Mesendoderm (in vitro differentiated cells): Measurements from ENCODE around the gene TTLL7. TPM values are rescaled to one million over a fixed set of nuclear protein-coding genes. Genes with fewer than 3 reads are reported as not detected.

ENCODE experiments used
- DNase-seq: peaks from one replicate; pipeline ENCODE4 v3.0.0; 2013
- H2AK5ac ChIP-seq: 2 replicates; pipeline ENCODE4 v1.6.1; 2013; ENCODE audit warnings: low read length, inconsistent platforms
- H2BK120ac ChIP-seq: 2 replicates; pipeline ENCODE4 v1.6.1; 2013; ENCODE audit warnings: low read depth, mild to moderate bottlenecking, low read length, moderate library complexity, mixed read lengths
- H2BK15ac ChIP-seq: replicated peaks from 2 replicates; pipeline ENCODE4 v1.6.1; 2013; ENCODE audit warnings: low read depth, mild to moderate bottlenecking, moderate library complexity
- H2BK5ac ChIP-seq: 2 replicates; pipeline ENCODE4 v1.6.1; 2013; ENCODE audit warnings: low read length, inconsistent platforms
- H3K18ac ChIP-seq: 2 replicates; pipeline ENCODE4 v1.6.1; 2013; ENCODE audit warnings: mild to moderate bottlenecking, low read length, mixed read lengths
- H3K23ac ChIP-seq: one replicate; pipeline ENCODE4 v1.6.1; 2013; ENCODE audit warnings: low read length
- H3K27ac ChIP-seq: 2 replicates; pipeline ENCODE4 v1.5.1; 2013; ENCODE audit warnings: low read depth, mild to moderate bottlenecking, inconsistent platforms, low read length, moderate library complexity
- H3K27me3 ChIP-seq: 2 replicates; pipeline ENCODE4 v1.6.1; 2013; ENCODE audit warnings: low read length, control low read depth, mild to moderate bottlenecking, inconsistent platforms; ENCODE audit not compliant: insufficient read depth, poor library complexity
- H3K36me3 ChIP-seq: 2 replicates; pipeline ENCODE4 v1.6.1; 2013; ENCODE audit warnings: low read length, inconsistent platforms; ENCODE audit not compliant: control insufficient read depth, insufficient read depth
- H3K4ac ChIP-seq: one replicate; pipeline ENCODE4 v1.6.1; 2013; ENCODE audit warnings: low read depth, mild to moderate bottlenecking, low read length, moderate library complexity
- H3K4me1 ChIP-seq: 2 replicates; pipeline ENCODE4 v1.6.1; 2013; ENCODE audit warnings: low read depth, low read length, inconsistent platforms; ENCODE audit not compliant: control insufficient read depth
- H3K4me2 ChIP-seq: 2 replicates; pipeline ENCODE4 v1.6.1; 2013; ENCODE audit warnings: low read length
- H3K4me3 ChIP-seq: 2 replicates; pipeline ENCODE4 v1.5.1; 2013; ENCODE audit warnings: mild to moderate bottlenecking, low read length
- H3K56ac ChIP-seq: one replicate; pipeline ENCODE4 v1.6.1; 2013; ENCODE audit warnings: low read length
- H3K79me1 ChIP-seq: 2 replicates; pipeline ENCODE4 v1.6.1; 2013; ENCODE audit warnings: low read length, inconsistent platforms
- H3K79me2 ChIP-seq: 2 replicates; pipeline ENCODE4 v1.6.1; 2013; ENCODE audit warnings: mild to moderate bottlenecking, low read length; ENCODE audit not compliant: control insufficient read depth, insufficient read depth
- H3K9ac ChIP-seq: 2 replicates; pipeline ENCODE4 v1.6.1; 2013; ENCODE audit warnings: low read length, inconsistent platforms
- H4K5ac ChIP-seq: one replicate; pipeline ENCODE4 v1.6.1; 2013; ENCODE audit warnings: low read length
- H4K8ac ChIP-seq: one replicate; pipeline ENCODE4 v1.6.1; 2013; ENCODE audit warnings: low read depth, mild to moderate bottlenecking, control low read depth, low read length, moderate library complexity
- WGBS: extraction: QIAGEN DNeasy Blood & Tissue Kit; methylation state at CpG from one replicate; pipeline ENCODE4 v1.1.7; 2013; ENCODE audit warnings: low lambda C conversion rate, missing lambda C conversion rate; ENCODE audit not compliant: insufficient coverage; ENCODE audit errors: extremely low coverage; 5-methylcytosine and 5-hydroxymethylcytosine counted together
- polyA plus RNA-seq, 2 experiments: library from polyadenylated mRNA; stranded (reverse); fragments of 200-250 nt; gene quantifications; one replicate each; pipeline ENCODE4 v1.2.3, GENCODE V29; 2013

The TTLL7 gene, protein sequence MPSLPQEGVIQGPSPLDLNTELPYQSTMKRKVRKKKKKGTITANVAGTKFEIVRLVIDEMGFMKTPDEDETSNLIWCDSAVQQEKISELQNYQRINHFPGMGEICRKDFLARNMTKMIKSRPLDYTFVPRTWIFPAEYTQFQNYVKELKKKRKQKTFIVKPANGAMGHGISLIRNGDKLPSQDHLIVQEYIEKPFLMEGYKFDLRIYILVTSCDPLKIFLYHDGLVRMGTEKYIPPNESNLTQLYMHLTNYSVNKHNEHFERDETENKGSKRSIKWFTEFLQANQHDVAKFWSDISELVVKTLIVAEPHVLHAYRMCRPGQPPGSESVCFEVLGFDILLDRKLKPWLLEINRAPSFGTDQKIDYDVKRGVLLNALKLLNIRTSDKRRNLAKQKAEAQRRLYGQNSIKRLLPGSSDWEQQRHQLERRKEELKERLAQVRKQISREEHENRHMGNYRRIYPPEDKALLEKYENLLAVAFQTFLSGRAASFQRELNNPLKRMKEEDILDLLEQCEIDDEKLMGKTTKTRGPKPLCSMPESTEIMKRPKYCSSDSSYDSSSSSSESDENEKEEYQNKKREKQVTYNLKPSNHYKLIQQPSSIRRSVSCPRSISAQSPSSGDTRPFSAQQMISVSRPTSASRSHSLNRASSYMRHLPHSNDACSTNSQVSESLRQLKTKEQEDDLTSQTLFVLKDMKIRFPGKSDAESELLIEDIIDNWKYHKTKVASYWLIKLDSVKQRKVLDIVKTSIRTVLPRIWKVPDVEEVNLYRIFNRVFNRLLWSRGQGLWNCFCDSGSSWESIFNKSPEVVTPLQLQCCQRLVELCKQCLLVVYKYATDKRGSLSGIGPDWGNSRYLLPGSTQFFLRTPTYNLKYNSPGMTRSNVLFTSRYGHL
- polyA plus RNA-seq (2013, experiment 1 of 2), result 3.7 TPM
- polyA plus RNA-seq (2013, experiment 2 of 2), result 3.2 TPM

DNA sequence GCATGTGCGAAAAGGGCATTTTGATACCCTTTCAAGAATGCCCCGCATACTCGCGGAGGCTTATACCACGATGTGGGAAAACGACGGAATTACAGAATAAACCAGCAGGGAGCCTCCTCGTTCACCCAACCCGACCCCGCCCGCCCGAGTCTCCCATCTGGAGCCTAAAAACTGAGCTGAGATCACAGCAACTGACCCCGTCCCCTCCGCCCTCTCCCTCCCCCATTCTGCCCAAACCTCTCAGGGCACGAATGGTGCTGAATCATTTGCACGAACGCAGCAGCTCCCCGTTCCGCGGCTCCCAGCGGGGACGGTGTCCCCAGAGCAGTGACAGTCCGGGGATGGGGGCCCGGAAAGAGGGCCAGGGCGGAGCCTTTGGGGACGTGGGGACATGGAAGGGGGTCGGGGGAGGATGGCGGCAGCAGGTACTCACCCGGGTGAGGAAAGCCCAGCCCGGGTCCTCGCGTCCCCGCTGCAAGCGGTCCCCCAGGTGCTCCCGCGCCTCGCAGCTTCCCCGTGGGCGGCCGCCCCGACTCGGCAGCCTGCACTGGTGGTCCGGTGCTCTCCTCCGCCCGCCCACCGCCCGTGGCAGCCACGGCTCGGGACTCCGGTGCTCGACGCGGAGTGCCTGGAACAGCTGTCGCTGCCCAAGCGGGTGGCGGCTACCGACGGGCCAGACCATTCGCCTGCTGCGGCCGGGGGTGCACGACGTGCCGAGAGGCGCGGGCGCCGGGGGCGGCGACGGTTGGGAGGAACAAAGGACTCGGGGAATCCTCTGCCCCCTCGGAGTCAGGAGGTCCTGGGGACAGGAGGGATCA lies at the start of gene TTLL7:
TTLL7 (minus strand) TSS at position 635 of the 818 bp plus-strand sequence. CDS start 46,921 bp downstream, outside the sequence.
- H3K18ac ChIP-seq, result peak within 1 kb of the TSS; percentile 93

DNA sequence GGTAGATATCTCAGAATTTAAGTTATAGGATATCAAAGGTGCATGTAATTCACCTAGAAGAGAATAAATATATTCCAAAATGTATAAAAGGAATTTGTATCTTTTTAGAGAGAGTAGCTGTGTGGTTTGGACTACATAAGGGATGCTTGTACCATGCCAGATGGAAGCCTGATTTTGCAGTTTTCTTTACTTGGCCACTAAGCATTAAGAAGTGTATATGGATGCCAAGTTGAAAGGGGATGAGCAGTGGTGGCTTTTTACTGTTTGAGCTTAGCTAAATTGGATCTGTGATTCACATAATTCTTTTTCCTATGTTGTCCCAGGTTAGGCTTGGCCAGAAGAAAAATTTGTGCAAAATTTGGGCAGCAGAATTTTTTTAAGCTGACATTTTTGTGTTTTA lies 43.5 kb upstream of the TTLL7 start:
- no peak overlapping the region for H3K23ac ChIP-seq
- H3K4me2 ChIP-seq, result no peak overlapping the region
- H3K4me3 ChIP-seq, result no peak overlapping the region
- H3K4ac ChIP-seq, result no peak overlapping the region
- no peak overlapping the region for H3K56ac ChIP-seq
- no peak overlapping the region for H3K27ac ChIP-seq
- no peak overlapping the region for H2BK15ac ChIP-seq
- H2BK120ac ChIP-seq, result no peak overlapping the region
- H3K9ac ChIP-seq, result no peak overlapping the region
- no peaks in the 10 kb centered on the region for H3K27me3 ChIP-seq
- no peak overlapping the region for H4K8ac ChIP-seq
- no peak overlapping the region for H2BK5ac ChIP-seq
- H3K18ac ChIP-seq, result no peak overlapping the region
- H3K79me2 ChIP-seq, result no peaks in the 10 kb centered on the region
- no peaks in the 10 kb centered on the region for H3K79me1 ChIP-seq
- no peaks in the 10 kb centered on the region for H3K4me1 ChIP-seq
- DNase-seq, result no peak
- H4K5ac ChIP-seq, result no peak overlapping the region
- no peaks in the 10 kb centered on the region for H3K36me3 ChIP-seq
- no peak overlapping the region for H2AK5ac ChIP-seq

More for the DNA sequence above, at the start of gene TTLL7:
- Histone ChIP-seq H3K27ac (peak within 1 kb of the TSS; percentile 33), H3K4me2 (peak within 1 kb of the TSS; percentile 67), H4K8ac (no peak within 1 kb of the TSS), H3K4me1 (no peaks in the 10 kb centered on the region), H4K5ac (no peak within 1 kb of the TSS), H3K79me2 (no peaks in the 10 kb centered on the region), H3K23ac (no peak within 1 kb of the TSS), H3K4ac (peak within 1 kb of the TSS; percentile 22), H2BK15ac (no peak within 1 kb of the TSS), H3K4me3 (peak within 1 kb of the TSS; percentile 10), H2BK5ac (no peak within 1 kb of the TSS), H3K27me3 (no peaks in the 10 kb centered on the region), H3K79me1 (no peaks in the 10 kb centered on the region), H3K56ac (peak within 1 kb of the TSS; percentile 74), H3K36me3 (no peaks in the 10 kb centered on the region), H2AK5ac (no peak within 1 kb of the TSS), H3K9ac (peak within 1 kb of the TSS; percentile 36), H2BK120ac (no peak within 1 kb of the TSS)
- DNase-seq, result peak; percentile 89
- no CpG with 5 or more reads among the region's 73 CpGs for WGBS

DNA sequence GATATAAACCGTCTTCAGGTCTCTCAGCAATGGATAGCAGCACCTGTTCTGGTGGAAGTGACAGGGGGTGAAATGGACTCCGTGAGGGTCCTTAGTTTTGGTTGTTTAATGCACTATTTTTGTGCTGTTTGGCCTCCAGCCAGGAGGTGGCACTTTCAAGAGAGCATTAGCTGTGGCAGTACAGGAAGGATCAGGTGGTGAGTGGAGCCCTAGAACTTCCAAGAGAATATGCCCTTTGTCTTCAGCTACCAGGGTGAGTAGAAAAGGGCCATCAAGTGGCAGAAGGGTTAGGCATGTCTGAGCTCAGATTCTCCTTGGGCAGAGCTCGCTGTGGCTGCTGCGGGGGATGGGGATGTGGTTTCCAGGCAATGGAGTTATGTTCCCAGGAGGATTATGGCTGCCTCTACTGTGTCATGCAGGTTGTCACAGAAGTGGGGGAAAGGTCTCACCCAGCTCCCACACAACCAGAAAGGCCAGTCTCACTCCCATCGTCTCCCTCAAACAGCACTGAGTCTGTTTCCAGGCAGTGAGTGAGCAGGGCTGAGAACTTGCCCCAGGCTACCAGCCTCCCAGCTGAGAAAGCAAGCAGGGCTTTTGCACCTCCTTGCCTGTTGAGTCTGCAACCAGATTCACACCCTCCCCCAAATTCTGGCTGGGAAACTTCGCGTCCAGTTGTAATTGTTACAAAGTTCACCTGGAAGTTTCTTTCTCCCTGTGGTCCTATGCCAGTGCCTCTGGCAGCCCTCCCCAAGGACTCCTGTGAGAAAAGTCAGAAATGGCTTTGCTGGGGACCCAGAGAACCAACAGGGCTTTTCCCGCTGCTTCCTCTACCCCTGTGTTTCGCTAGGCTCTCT lies 39.1 kb upstream of the TTLL7 start:
- no CpG with 5 or more reads among the region's 9 CpGs for WGBS
- DNase-seq, result no peak

DNA sequence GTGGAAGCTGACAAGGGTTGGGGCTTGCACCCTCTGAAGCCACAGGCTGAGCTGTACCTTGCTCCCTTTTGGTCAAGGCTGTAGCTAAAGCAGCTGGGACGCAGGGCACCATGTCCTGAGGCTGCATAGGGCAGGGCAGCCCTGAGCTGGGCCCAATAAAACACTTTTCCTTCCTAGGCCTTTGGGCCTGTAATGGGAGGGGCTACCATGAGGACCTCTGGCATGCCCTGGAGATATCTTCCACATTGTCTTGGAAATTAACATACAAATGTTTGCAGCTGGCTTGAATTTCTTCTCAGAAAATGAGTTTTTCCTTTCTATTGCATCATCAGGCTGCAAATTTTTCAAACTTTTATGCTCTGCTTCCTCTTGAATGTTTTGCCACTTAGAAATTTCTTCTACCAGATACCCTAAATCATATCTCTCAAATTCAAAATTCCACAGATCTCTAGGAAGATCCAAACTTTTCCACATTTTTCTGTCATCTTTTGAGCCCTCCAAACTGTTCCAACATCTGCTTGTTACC lies 32.9 kb upstream of the TTLL7 start:
- H3K56ac ChIP-seq, result no peak overlapping the region
- H3K79me2 ChIP-seq, result no peaks in the 10 kb centered on the region
- no peak overlapping the region for H2AK5ac ChIP-seq
- WGBS, result no CpG with 5 or more reads among the region's 1 CpG
- DNase-seq, result peak; percentile 38
- H3K4me1 ChIP-seq, result no peaks in the 10 kb centered on the region
- no peak overlapping the region for H3K23ac ChIP-seq
- H3K27me3 ChIP-seq, result peaks cover 2% of the 10 kb centered on the region
- H4K8ac ChIP-seq, result no peak overlapping the region
- no peak overlapping the region for H3K9ac ChIP-seq
- no peak overlapping the region for H3K18ac ChIP-seq
- H4K5ac ChIP-seq, result no peak overlapping the region
- H2BK15ac ChIP-seq, result no peak overlapping the region
- no peaks in the 10 kb centered on the region for H3K36me3 ChIP-seq
- no peak overlapping the region for H2BK5ac ChIP-seq
- H3K4me3 ChIP-seq, result no peak overlapping the region
- H3K27ac ChIP-seq, result no peak overlapping the region
- no peak overlapping the region for H3K4me2 ChIP-seq
- H3K79me1 ChIP-seq, result no peaks in the 10 kb centered on the region
- H2BK120ac ChIP-seq, result no peak overlapping the region
- no peak overlapping the region for H3K4ac ChIP-seq

More for the DNA sequence above, 39.1 kb upstream of the TTLL7 start:
- no peak overlapping the region for H3K4me3 ChIP-seq
- H3K4me1 ChIP-seq, result no peaks in the 10 kb centered on the region
- H3K79me2 ChIP-seq, result no peaks in the 10 kb centered on the region
- H2BK120ac ChIP-seq, result no peak overlapping the region
- H2BK5ac ChIP-seq, result no peak overlapping the region
- H3K36me3 ChIP-seq, result no peaks in the 10 kb centered on the region
- no peak overlapping the region for H3K4ac ChIP-seq
- H3K9ac ChIP-seq, result no peak overlapping the region
- H3K27me3 ChIP-seq, result no peaks in the 10 kb centered on the region
- H3K23ac ChIP-seq, result no peak overlapping the region
- no peak overlapping the region for H2AK5ac ChIP-seq
- H3K56ac ChIP-seq, result no peak overlapping the region
- no peak overlapping the region for H4K8ac ChIP-seq
- H3K4me2 ChIP-seq, result no peak overlapping the region
- no peaks in the 10 kb centered on the region for H3K79me1 ChIP-seq
- no peak overlapping the region for H3K27ac ChIP-seq
- H3K18ac ChIP-seq, result no peak overlapping the region
- H4K5ac ChIP-seq, result no peak overlapping the region
- no peak overlapping the region for H2BK15ac ChIP-seq

DNA sequence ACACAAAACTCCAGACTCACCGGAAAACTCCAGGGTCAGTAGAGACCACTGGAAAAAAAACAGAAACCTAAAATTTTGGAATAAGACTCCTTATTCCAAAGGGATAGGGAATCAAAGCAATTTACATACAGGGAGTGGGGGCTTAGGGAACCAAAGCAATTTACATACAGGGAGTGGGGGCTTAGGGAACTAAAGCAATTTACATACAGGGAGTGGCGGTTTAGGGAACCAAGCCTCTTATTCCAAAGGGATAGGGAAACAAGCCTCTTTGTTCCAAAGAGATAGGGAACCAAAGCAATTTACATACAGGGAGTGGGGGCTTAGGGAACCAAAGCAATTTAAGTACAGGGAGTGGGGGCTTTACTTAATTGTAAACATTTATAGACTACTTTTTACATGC lies 28.4 kb upstream of the TTLL7 start:
- Histone ChIP-seq H3K27me3 (peaks cover 10% of the 10 kb centered on the region), H2AK5ac (no peak overlapping the region), H3K23ac (no peak overlapping the region), H3K18ac (no peak overlapping the region), H4K8ac (no peak overlapping the region), H2BK15ac (no peak overlapping the region), H3K4me2 (no peak overlapping the region), H4K5ac (no peak overlapping the region), H3K56ac (no peak overlapping the region), H3K27ac (no peak overlapping the region), H3K79me1 (no peaks in the 10 kb centered on the region), H3K4me1 (no peaks in the 10 kb centered on the region), H3K79me2 (no peaks in the 10 kb centered on the region), H3K4me3 (no peak overlapping the region), H2BK5ac (no peak overlapping the region), H3K36me3 (no peaks in the 10 kb centered on the region), H3K9ac (no peak overlapping the region), H3K4ac (no peak overlapping the region), H2BK120ac (no peak overlapping the region)
- peak; percentile 14 for DNase-seq
- no CpG with 5 or more reads among the region's 2 CpGs for WGBS
